Lower lobe of right lung (tissue), 2 donors: Measurements from ENCODE around the gene ARVCF. TPM values are rescaled to one million over a fixed set of nuclear protein-coding genes. Genes with fewer than 3 reads are reported as not detected.

Experiments used
- ATAC-seq, 2 donors: fragments of 200-7000 bp; cut with Tn5 transposase; one replicate each; pipeline ENCODE4 v1.9.1; 2020 to 2022; ENCODE audit warnings: mild to moderate bottlenecking in 2 of 2, moderate library complexity in 2 of 2
- DNase-seq: peaks from one replicate; pipeline ENCODE4 v3.0.0-alpha.2; 2020
- H3K27ac ChIP-seq: fragments of 200-600 bp; one replicate; pipeline ENCODE4 v1.8.0; 2022
- H3K27me3 ChIP-seq: fragments of 200-600 bp; one replicate; pipeline ENCODE4 v1.8.0; 2022; ENCODE audit warnings: low read depth
- H3K36me3 ChIP-seq: fragments of 200-600 bp; one replicate; pipeline ENCODE4 v1.8.0; 2022; ENCODE audit warnings: mild to moderate bottlenecking
- H3K4me1 ChIP-seq: fragments of 200-600 bp; one replicate; pipeline ENCODE4 v1.8.0; 2022
- H3K4me3 ChIP-seq: fragments of 200-600 bp; one replicate; pipeline ENCODE4 v1.8.0; 2022; ENCODE audit warnings: mild to moderate bottlenecking
- H3K9me3 ChIP-seq: fragments of 200-600 bp; one replicate; pipeline ENCODE4 v1.8.0; 2022
- intact Hi-C: fragments of 100-400 bp; cut with DNase I; formaldehyde crosslinking; loops from one replicate; pipeline ENCODE4 v1.11.0; 2022
- total RNA-seq: library from RNA; stranded (reverse); fragmentation: NEBNext Ultra II Directional; extraction: Animal tissue kit (Norgen Biotek cat#: 25700); gene quantifications from one replicate; pipeline ENCODE4 v1.2.1, GENCODE V29; 2021
- TF ChIP-seq, protein P1 (sequence below): fragments of 200-600 bp; IDR thresholded peaks from one replicate; pipeline ENCODE4 v1.8.0; 2022; ENCODE audit warnings: antibody characterized with exemption, mild to moderate bottlenecking
- donor health status: DM: no; HTN: yes; CAD: no; lungs with severe emphysema.

Gene ARVCF
- total RNA-seq, 1 donor from 2014 or later, result 16.8 TPM

DNA sequence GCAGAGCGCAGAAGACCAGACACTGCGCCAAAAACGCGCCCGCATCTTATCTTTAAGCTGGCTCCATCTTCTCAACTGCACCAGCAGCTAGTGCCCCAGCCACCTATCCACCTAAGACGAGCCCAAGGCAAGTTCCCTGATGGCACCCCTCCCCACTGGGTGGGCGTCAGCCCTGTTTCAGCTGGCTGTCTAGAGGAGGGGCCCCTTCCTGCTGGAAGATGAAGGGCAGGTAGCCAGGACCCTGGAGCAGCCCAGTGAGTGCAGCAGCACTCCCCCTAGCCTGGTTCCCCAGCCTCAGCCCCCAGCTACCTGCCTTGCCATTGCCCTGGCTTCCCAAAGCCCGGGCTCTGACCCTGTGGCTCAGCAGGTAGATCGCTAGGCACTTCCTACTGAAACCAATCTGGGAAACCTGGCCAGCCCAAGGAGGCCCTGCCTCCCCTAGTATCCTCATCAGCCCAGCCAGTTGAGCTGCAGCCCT lies 28.3 kb downstream of the ARVCF start:
- no peak for DNase-seq
- Histone ChIP-seq H3K27me3 (no peaks in the 10 kb centered on the region), H3K4me3 (no peak overlapping the region), H3K9me3 (no peaks in the 10 kb centered on the region), H3K36me3 (no peaks in the 10 kb centered on the region), H3K27ac (peak overlapping the region; percentile 24), H3K4me1 (peaks cover 31% of the 10 kb centered on the region)
- TF ChIP-seq, protein P1, sequence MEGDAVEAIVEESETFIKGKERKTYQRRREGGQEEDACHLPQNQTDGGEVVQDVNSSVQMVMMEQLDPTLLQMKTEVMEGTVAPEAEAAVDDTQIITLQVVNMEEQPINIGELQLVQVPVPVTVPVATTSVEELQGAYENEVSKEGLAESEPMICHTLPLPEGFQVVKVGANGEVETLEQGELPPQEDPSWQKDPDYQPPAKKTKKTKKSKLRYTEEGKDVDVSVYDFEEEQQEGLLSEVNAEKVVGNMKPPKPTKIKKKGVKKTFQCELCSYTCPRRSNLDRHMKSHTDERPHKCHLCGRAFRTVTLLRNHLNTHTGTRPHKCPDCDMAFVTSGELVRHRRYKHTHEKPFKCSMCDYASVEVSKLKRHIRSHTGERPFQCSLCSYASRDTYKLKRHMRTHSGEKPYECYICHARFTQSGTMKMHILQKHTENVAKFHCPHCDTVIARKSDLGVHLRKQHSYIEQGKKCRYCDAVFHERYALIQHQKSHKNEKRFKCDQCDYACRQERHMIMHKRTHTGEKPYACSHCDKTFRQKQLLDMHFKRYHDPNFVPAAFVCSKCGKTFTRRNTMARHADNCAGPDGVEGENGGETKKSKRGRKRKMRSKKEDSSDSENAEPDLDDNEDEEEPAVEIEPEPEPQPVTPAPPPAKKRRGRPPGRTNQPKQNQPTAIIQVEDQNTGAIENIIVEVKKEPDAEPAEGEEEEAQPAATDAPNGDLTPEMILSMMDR, result no peak
- intact Hi-C loops, result no loop called here
- no peak for ATAC-seq

DNA sequence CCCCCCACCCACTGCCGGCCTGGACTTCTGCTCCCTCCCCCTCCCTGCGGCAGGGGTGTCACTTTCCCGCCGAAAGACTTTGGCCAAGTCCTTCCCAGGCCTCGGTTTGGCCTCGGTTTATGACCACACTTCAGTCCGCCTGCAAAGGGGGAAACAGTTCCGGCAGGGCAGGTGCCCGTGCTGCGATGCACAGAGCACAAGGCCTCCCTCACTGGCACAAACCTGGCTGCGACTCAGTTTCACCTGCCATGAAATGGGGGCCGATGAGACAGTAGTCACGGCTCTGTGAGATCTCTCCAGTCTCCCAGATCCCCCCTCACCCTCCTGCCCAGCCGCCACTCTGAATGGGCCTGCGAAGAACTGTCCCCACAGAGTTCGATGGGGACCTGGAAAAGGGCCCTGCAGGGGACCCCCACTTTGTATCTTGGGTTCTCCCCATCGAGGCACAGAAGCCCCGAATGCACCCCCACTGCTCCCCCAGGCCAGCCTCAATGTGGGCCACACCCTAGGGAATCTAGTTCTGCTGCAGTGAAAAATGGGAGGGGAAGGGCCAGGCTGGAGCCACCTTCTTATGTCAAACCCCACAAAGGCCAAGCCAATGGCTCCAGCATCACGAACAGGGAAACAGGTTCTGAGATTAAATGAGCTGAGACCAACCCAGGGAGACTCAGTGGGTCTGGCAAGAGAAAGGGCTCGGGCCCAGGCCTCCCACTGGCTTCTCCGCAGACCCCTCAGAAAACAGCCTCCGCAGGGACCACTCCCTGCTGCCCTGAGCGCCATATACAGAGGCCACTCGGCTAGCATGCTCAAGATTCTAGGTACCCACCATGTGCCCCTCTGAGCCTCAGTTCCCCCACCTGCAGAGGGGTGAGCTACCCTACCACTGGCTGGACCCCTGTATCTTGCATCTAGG lies 29.0 kb downstream of the ARVCF start:
- intact Hi-C loops, result no loop called here
- Histone ChIP-seq H3K36me3 (no peaks in the 10 kb centered on the region), H3K4me1 (peaks cover 31% of the 10 kb centered on the region), H3K4me3 (no peak overlapping the region), H3K27ac (peak overlapping the region; percentile 76), H3K27me3 (no peaks in the 10 kb centered on the region), H3K9me3 (no peaks in the 10 kb centered on the region)
- ATAC-seq (no peak), DNase-seq (no peak)
- TF ChIP-seq, protein P1, result no peak

DNA sequence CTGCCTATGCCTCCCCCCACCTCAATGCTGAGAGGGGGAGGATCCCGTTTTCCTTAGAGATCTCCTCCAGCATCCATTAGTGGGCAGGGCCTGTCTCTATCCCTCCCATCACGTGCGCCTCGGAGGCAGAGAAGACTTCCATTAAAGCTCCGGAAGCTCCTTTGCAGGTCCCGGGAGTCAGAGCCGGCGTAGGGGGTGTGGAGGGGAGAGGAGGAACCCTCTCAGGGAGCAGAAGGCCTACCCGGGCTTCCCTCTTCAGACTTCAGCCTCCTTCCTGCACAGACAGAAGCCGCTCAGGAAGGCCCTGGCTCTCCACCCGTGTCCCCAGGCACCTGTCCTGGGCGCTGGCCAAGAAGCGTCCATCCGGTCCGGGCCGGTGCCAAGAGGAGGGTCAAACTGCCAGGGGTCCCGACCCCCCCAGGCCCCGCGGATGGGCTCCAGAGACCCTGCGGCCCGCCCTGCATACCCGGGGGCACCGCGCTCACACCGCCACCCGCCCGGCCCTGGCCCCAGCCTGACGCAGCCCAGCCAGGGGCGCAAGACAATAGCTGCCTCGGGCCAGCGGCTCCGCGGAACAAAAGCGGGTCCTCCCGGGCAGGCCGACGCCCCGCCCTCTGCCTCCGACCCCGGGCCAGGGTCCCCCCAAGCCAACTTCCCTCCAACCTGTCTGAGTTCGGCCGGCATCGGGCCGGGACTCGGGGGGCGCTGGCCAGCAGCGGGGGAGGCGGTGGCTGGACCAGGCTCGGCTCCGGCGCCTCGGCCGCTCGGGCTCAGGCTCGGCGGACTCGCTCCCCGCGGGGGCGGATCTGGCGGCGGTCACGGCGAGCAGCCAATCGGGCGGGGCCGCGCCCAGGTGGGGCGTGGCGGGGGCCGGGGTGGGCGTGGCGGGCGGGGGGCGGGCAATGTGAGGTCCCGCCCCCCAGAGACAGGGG lies 29.9 kb downstream of the ARVCF start:
- H3K4me1 ChIP-seq, result peaks cover 31% of the 10 kb centered on the region
- peak; percentile 93 to 97 for ATAC-seq
- no peaks in the 10 kb centered on the region for H3K36me3 ChIP-seq
- intact Hi-C loops, result no loop called here
- no peaks in the 10 kb centered on the region for H3K9me3 ChIP-seq
- TF ChIP-seq, protein P1, result no peak
- peak overlapping the region; percentile 76 for H3K27ac ChIP-seq
- H3K4me3 ChIP-seq, result peak overlapping the region; percentile 83
- peak; percentile 85 for DNase-seq
- H3K27me3 ChIP-seq, result no peaks in the 10 kb centered on the region

DNA sequence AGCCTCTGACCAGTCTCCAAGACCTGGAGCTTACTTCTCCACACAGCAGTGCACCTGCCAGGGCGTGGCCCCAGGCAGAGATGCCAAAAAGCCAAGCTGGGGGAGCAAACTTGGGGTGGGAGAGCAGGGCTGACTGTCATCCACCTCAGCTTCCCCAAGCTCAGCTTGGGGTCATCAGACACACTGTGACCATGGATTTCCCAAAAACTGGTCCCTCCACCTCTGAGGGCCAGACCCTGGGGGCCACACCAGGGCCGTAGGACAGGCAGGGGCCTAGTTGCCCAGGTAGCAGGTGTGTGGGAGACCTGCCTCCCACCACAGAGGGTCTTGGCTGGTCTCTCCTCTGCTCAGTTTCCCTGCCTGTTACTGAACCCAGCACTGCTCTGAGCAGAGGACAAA lies 30.6 kb downstream of the ARVCF start:
- DNase-seq (no peak), ATAC-seq (no peak)
- intact Hi-C loops, result no loop called here
- Histone ChIP-seq H3K9me3 (no peaks in the 10 kb centered on the region), H3K4me1 (peaks cover 31% of the 10 kb centered on the region), H3K27ac (peak overlapping the region; percentile 76), H3K27me3 (no peaks in the 10 kb centered on the region), H3K4me3 (peak overlapping the region; percentile 83), H3K36me3 (peaks cover 4% of the 10 kb centered on the region)
- TF ChIP-seq, protein P1, result no peak
